HG03135 (cell line): ENCODE measurements around the gene DUSP16.
A peak's percentile ranks its signal among the peaks of the same experiment; 100 is the strongest.

Source experiments
- ATAC-seq: cut with Tn5 transposase; IDR thresholded peaks from one replicate; pipeline ENCODE4 v1.9.1; 2021; ENCODE audit warnings: mild to moderate bottlenecking, moderate library complexity; ENCODE audit not compliant: unreplicated experiment

DUSP16 gene

GRCh38 chr12:12445882-12446181, 116.8 kb downstream of the DUSP16 start:
- ATAC-seq: no peak

- no peak for ATAC-seq
Observed at GRCh38 chr12:12445165-12445881, 117.3 kb downstream of the DUSP16 start.

- ATAC-seq: no peak
Observed at GRCh38 chr12:12443431-12443878, 119.2 kb downstream of the DUSP16 start.

GRCh38 chr12:12442548-12443071, 120.1 kb downstream of the DUSP16 start:
- ATAC-seq: no peak

DNA sequence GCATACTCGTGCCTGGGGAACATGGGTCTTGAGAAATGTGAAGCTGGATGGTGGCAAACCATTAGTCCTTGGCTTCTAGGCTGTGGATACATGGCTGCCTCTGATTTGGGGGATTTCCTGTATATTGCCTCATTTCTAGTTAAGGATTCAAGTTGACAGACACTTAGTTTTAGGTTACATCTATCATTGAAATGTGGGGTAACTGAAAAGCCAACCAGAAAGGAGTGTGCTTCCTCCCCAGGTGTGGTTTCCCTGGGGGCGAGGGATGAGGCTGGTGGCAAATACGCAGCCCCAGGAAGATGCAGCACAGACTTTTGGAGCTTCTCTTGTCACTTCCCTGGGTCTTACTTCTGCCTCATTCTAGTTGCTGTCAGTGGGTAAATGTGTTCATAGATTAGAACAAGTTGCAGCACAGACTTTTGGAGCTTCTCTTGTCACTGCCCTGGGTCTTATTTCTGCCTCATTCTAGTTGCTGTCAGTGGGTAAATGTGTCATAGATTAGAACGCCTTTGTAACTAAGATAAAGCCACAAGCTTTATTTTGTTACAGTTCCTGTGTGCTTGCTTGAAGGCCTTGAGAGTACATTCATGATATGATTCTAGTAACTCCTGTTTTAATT, 120.7 kb downstream of the DUSP16 start:
- ATAC-seq: peak; percentile 58

DNA sequence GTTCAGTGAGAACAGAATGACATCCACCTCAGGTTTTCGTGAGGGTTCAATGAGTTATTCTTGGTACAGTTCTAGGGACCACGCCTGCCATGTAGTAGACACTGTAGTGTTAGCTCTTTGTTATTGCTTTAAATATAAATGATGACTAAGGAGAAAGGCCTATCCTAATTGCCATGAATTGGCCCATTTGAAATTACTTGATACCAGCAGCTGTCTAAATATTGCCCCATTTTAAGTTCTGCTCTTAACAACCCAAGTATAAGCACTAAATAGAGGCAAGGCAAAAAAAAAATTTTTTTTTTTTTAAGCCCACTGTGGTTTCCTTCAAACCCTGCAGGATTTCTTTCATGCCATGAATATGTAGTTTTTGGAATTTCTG, 121.2 kb downstream of the DUSP16 start:
- ATAC-seq: no peak

DNA sequence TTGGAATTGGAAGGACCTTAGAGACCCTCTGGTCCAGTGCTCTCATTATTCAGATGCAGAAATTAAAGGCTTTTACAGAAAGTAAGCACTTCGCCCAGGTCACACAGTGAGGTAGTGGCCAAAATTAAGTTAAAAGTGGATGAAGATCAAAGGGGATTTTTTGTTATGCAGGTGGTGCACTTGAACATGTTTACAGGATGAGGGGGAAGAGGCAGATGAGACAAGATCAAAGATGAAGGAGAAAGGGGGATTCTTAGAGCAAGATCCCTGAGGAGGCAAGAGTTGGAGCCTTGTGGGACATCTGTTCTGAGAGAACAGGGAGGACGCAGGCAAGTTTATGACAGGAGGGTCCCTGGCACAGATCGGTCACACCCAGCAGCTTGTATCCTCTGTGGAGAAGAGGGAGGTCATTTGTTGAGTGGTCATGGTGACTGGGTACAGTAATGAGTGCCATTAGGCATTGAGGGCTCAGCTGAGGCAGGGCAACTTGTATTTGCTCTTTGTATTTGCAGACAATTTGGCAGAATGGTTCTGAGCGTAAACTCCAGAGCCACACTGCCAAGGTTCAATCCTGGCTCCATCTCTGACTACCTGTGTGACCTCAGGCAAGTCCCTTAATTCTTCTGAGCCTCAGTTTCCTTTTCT, 121.8 kb downstream of the DUSP16 start:
- no peak for ATAC-seq

- no peak for ATAC-seq
Observed at GRCh38 chr12:12439636-12440035, 123.0 kb downstream of the DUSP16 start.

DNA sequence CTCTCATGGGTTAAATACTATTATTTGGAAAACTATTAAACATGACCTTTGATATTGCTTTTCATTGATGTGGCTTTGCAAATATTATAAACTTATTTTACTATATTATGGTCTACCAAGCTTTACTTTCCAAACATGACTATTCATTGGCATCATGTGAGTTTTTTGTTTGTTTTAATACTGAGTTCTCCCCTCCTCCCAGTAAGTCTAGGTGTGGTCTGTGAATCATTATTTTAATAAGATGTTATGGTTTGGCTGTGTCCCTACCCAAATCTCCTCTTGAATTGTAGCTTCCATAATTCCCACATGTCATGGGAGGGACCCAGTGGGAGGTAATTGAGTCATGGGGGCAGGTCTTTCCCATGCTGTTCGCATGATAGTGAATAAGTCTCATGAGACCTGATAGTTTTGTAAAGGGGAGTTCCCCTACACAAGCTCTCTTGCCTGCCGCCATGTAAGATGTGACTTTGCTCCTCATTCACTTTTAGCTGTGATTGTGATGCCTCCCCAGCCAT, 125.8 kb downstream of the DUSP16 start:
- ATAC-seq: no peak

- no peak for ATAC-seq
Observed at GRCh38 chr12:12433203-12433731, 129.4 kb downstream of the DUSP16 start.

GRCh38 chr12:12432364-12432763, 130.3 kb downstream of the DUSP16 start:
- no peak for ATAC-seq

DNA sequence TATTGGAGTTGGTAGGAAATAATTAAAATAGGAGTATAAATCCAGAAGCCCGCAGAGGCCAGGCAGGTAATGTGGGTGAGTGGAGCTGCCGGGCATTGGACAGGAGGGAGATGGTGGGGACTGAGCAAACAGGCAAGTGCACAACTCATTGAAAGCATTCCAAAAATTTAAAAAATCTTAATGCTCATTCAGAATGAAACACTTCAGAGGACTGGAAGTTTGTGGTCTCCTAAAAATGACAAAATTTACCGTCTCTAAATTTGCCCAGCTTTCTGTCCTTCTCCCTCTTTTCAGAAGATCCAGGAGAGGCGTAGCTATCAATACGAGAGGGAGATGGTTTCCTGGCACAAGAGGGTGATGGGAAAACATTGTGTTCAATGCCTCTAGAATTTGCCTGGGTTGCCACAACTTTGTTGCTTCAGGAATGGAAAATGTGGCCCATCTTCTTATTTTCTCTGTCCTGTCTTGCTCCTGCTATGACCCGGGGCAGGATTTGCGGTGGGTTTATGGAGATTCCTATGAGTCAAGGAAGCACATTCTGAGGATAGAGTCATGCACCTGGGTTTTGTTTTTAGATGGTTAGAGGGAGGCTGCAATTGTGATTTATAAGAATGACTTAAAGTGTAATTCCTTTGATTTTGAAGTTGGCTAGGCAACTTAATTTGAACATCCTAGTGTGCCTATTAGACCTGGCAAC, 133.6 kb downstream of the DUSP16 start:
- no peak for ATAC-seq

- ATAC-seq: no peak
Observed at GRCh38 chr12:12428047-12428446, 134.6 kb downstream of the DUSP16 start.

GRCh38 chr12:12427568-12427967, 135.1 kb downstream of the DUSP16 start:
- ATAC-seq: no peak

DNA sequence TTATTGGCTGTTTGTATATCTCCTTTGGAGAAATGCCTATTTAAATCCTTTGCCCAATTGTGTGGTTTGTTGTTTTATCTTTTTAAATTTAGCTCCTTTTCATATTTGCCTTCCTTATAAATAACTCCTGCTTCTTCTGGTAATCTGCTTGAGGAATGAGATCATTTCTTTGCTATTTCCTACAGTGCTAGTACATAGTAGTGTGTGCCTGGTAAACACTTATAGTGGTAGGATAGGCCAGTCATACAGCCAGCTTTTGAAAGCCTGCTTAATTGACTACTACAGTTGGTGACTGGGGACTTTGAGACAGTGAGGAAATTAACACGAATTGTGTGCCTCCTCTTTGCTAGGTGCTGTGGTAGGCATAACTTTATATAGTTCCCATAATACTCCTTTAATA, 137.0 kb downstream of the DUSP16 start:
- no peak for ATAC-seq

DNA sequence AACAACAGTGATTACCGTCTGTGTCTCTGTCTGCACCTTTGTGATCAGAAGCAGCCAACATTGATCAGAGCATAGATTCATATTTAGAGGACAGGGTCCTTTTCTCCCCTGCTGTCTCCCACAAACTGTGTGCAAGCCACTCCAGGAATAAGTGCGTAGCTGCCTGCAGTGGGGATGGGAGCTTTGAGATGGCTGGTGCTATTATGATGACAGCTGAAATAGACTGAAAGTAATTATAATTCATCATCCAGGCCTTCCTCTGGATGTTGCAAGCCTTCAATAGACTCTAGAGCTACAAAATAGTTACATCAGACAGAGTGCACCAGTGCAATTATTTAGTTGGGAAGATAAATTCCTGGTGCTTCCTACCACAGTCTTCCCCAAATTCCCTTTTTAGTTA, 137.7 kb downstream of the DUSP16 start:
- ATAC-seq: no peak
